HepG2 (cell line): ENCODE measurements around the gene SYDE1. TPM values are rescaled to one million over a fixed set of nuclear protein-coding genes. Genes with fewer than 3 reads are reported as not detected.

Experiments used
- ATAC-seq: fragments of 200-7000 bp; cut with Tn5 transposase; 3 replicates; pipeline ENCODE4 v1.9.1; 2020; ENCODE audit warnings: mild to moderate bottlenecking, moderate library complexity
- BruUV-seq: library from RNA; stranded (reverse); fragments of 400-500 nt; replicated peaks from 2 replicates; lab custom pipeline; 2021; lab: Mats Ljungman, UMichigan
- CTCF ChIA-PET: fragments of 300-600 bp; formaldehyde crosslinking; extraction: SDS; loops from one replicate; lab custom pipeline; 2021; ENCODE audit warnings: low total read pairs, inconsistent platforms, low intra/inter-chr PET ratio; lab: Yijun Ruan, JAX
- POLR2A ChIA-PET: fragments of 350-600 bp; sonication (Branson Sonifier 250); formaldehyde crosslinking; loops from one replicate; lab custom pipeline; 2020; ENCODE audit warnings: antibody characterized with exemption, inconsistent platforms; lab: Yijun Ruan, JAX
- DNase-seq: peaks from one replicate; pipeline ENCODE4 v3.0.0-alpha.2; 2015; ENCODE audit warnings: low spot score
- FAIRE-seq: peaks from 3 replicates; lab custom pipeline; 2011; peaks lifted over from hg19 to GRCh38; lab: Jason Lieb, UNC
- H2AFZ ChIP-seq: one replicate; pipeline ENCODE4 v1.6.1; 2011; ENCODE audit warnings: low read length, inconsistent platforms
- H3K27ac ChIP-seq: fragments of 300-600 bp; 3 replicates; pipeline ENCODE4 v1.8.0; 2011; ENCODE audit warnings: mixed run types, mild to moderate bottlenecking, mixed read lengths, low read length, inconsistent platforms; ENCODE audit not compliant: insufficient read depth; ENCODE audit errors: extremely low read length
- H3K27me3 ChIP-seq, 2 experiments: fragments of 200-600 bp in 1 of 2; 2 replicates in 1 of 2; 3 replicates in 1 of 2; pipeline versions ENCODE4 v1.6.0 to v1.8.0; 2011; ENCODE audit warnings: low read length in 2 of 2, mild to moderate bottlenecking in 2 of 2, moderate library complexity in 2 of 2, inconsistent platforms in 1 of 2; ENCODE audit not compliant: insufficient read depth in 2 of 2, control insufficient read depth in 1 of 2
- H3K36me3 ChIP-seq, 2 experiments: fragments of 200-600 bp in 1 of 2; replicated peaks in 1 of 2; 2 replicates in 1 of 2; 3 replicates in 1 of 2; pipeline versions ENCODE4 v1.5.1 to v1.8.0; 2011; ENCODE audit warnings: low read length in 2 of 2, inconsistent platforms in 1 of 2; ENCODE audit not compliant: insufficient read depth in 2 of 2, control insufficient read depth in 1 of 2
- H3K4me1 ChIP-seq: 2 replicates; pipeline ENCODE4 v1.5.1; 2012; ENCODE audit warnings: low read length, inconsistent platforms; ENCODE audit not compliant: insufficient read depth
- H3K4me2 ChIP-seq: 2 replicates; pipeline ENCODE4 v1.6.0; 2011; ENCODE audit warnings: low read depth, low read length, inconsistent platforms
- H3K4me3 ChIP-seq, 3 experiments: fragments of 200-600 bp in 1 of 3; sonication (generic), shearing (Covaris generic) in 1 of 3; replicated peaks in 1 of 3; 2 replicates each; pipeline ENCODE4 v1.5.1; 2011 to 2016; ENCODE audit warnings: low read length in 3 of 3, inconsistent platforms in 2 of 3, low read depth in 2 of 3, mild to moderate bottlenecking in 2 of 3, control low read depth in 1 of 3, mixed read lengths in 1 of 3; ENCODE audit not compliant: insufficient read depth in 1 of 3
- H3K79me2 ChIP-seq: one replicate; pipeline ENCODE4 v1.6.1; 2011; ENCODE audit warnings: low read length, inconsistent platforms; ENCODE audit not compliant: insufficient read depth
- H3K9ac ChIP-seq: 2 replicates; pipeline ENCODE4 v1.6.0; 2011; ENCODE audit warnings: mild to moderate bottlenecking, low read depth, low read length, inconsistent platforms; ENCODE audit not compliant: insufficient read depth
- H3K9me3 ChIP-seq: 2 replicates; pipeline ENCODE4 v1.5.1; 2012; ENCODE audit warnings: mild to moderate bottlenecking, low read length
- H4K20me1 ChIP-seq: 2 replicates; pipeline ENCODE4 v1.6.0; 2011; ENCODE audit warnings: inconsistent platforms, mild to moderate bottlenecking, low read length, moderate library complexity; ENCODE audit not compliant: insufficient read depth
- NCOA1 ChIP-seq: sonication (generic); formaldehyde crosslinking; IDR thresholded peaks from 2 replicates; pipeline ENCODE4 v1.9.0; 2021; ENCODE audit warnings: missing genetic modification reagents
- NFIC ChIP-seq: IDR thresholded peaks from 2 replicates; pipeline ENCODE4 v1.6.1; 2012; ENCODE audit warnings: mild to moderate bottlenecking, low read length, inconsistent platforms
- NR2F2 ChIP-seq: IDR thresholded peaks from 2 replicates; pipeline ENCODE4 v1.6.1; 2012; ENCODE audit warnings: low read depth, inconsistent platforms, borderline replicate concordance
- ZNF225 ChIP-seq: sonication (generic); formaldehyde crosslinking; IDR thresholded peaks from 2 replicates; pipeline ENCODE4 v1.4.0; 2020; ENCODE audit warnings: mild to moderate bottlenecking, missing genetic modification reagents
- ZNF567 ChIP-seq: sonication (generic); formaldehyde crosslinking; IDR thresholded peaks from 2 replicates; pipeline ENCODE4 v1.8.1; 2023; ENCODE audit warnings: mild to moderate bottlenecking, missing genetic modification reagents, borderline replicate concordance
- ZNF83 ChIP-seq: sonication (generic); formaldehyde crosslinking; IDR thresholded peaks from 2 replicates; pipeline ENCODE4 v1.4.0; 2020; ENCODE audit warnings: missing genetic modification reagents, mild to moderate bottlenecking, borderline replicate concordance
- WGBS: methylation state at CpG from one replicate; pipeline ENCODE4 v1.1.6; 2017; ENCODE audit warnings: low lambda C conversion rate; 5-methylcytosine and 5-hydroxymethylcytosine counted together
- in situ Hi-C: cut with HindIII; loops from 2 replicates; pipeline ENCODE4 v1.10.0; 2017; ENCODE audit warnings: low pct_unique_long_range_greater_than_20kb; ENCODE audit not compliant: extremely low pct_ligation_motif_present
- intact Hi-C: fragments of 100-400 bp; cut with micrococcal nuclease; formaldehyde crosslinking; loops from one replicate; pipeline ENCODE4 v1.10.0; 2022; ENCODE audit not compliant: unreplicated experiment
- polyA plus RNA-seq, 8 experiments: library from polyadenylated mRNA; depleted of rRNA in 3 of 8; stranded (reverse) in 7 of 8; unstranded in 1 of 8; fragments of >200 nt; fragmentation: Illumina TruSeq in 4 of 8; extraction: Trizol in 4 of 8; gene quantifications; 2 replicates each; pipeline versions ENCODE4 v1.2.1 to v1.2.3, GENCODE V29; 2011 to 2016; ENCODE audit warnings: low read depth in 4 of 8, missing spikeins in 1 of 8, mixed read lengths in 1 of 8; ENCODE audit not compliant: insufficient read depth in 1 of 8
- total RNA-seq, 5 experiments: library from RNA; depleted of rRNA; stranded (reverse); fragments of >200 nt; fragmentation: Illumina TruSeq; extraction: Trizol; gene quantifications; 2 replicates each; pipeline ENCODE4 v1.2.3, GENCODE V29; 2016; ENCODE audit warnings: low read depth in 1 of 5
- TF ChIP-seq, protein P1 (sequence below): sonication (generic); formaldehyde crosslinking; IDR thresholded peaks from 2 replicates; pipeline ENCODE4 v1.4.0; 2020; ENCODE audit warnings: missing genetic modification reagents
- TF ChIP-seq, protein P2 (sequence below): sonication (generic); formaldehyde crosslinking; IDR thresholded peaks from 2 replicates; pipeline ENCODE4 v1.8.0; 2022; ENCODE audit warnings: mild to moderate bottlenecking, missing genetic modification reagents; ENCODE audit not compliant: insufficient replicate concordance
- TF ChIP-seq, protein P3 (sequence below): IDR thresholded peaks from 2 replicates; pipeline ENCODE4 v1.6.1; 2016; ENCODE audit warnings: missing compliant biosample characterization, missing genetic modification reagents, borderline replicate concordance

SYDE1 gene
- total and polyA plus RNA-seq, 2 of the 13 experiments (the other 11 are each of a cell fraction or from before 2014, with no cell fraction given) = 4.3 to 13.6 TPM

DNA sequence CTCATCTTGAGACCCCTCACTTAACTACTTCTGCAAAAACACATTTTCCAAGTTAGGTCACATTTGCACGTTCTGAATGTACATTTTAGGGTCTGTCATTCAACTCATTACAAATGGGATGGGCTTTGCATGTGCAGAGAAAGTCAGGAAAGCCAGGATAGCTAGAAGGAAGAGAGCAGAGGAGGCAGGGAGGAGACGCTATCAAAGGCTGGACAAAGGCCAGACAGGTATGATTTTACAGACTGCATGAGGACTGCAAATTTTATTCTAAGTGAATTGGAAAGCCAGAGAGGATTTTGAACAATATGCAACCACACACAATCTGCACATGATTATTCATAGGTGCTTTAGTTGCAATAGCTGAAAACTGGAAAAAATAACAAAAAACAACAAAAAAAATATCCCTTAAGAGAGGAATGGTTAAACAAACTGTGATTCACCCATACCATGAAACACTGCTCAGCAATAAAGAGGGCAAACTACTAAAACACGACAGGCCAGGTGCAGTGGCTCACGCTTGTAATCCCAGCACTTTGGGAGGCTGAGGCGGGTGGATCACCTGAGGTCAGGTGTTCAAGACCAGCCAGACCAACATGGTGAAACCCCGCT is 21.1 kb downstream of the SYDE1 start:
- FAIRE-seq (no peak), ATAC-seq (no peak), DNase-seq (no peak)
- Histone ChIP-seq H3K79me2 (peaks cover 15% of the 10 kb centered on the region), H3K4me2 (no peak overlapping the region), H2AFZ (no peak overlapping the region), H3K9me3 (no peaks in the 10 kb centered on the region), H4K20me1 (no peaks in the 10 kb centered on the region), H3K4me3 (no peak overlapping the region), H3K36me3 (peaks cover 0 to under 1% of the 10 kb centered on the region in 2 experiments; a peak in 2 of 5 replicates), H3K27ac (no peak overlapping the region), H3K9ac (no peak overlapping the region), H3K4me1 (peaks cover 20% of the 10 kb centered on the region), H3K27me3 (peaks cover 0 to 6% of the 10 kb centered on the region in 2 experiments; a peak in 2 of 5 replicates)
- ChIA-PET POLR2A (no interaction called here), CTCF (no interaction called here)
- BruUV-seq = no TSS peak
- in situ Hi-C loops (no loop called here), intact Hi-C loops (no loop called here)
- 24% methylated on average over 6 of the region's 6 CpGs for WGBS
- TF ChIP-seq ZNF83 (CRISPR knock-in tag) (no peak), NCOA1 (CRISPR knock-in tag) (no peak), ZNF225 (CRISPR knock-in tag) (no peak), NFIC (no peak), ZNF567 (CRISPR knock-in tag) (no peak), NR2F2 (no peak)
- TF ChIP-seq, protein P1, sequence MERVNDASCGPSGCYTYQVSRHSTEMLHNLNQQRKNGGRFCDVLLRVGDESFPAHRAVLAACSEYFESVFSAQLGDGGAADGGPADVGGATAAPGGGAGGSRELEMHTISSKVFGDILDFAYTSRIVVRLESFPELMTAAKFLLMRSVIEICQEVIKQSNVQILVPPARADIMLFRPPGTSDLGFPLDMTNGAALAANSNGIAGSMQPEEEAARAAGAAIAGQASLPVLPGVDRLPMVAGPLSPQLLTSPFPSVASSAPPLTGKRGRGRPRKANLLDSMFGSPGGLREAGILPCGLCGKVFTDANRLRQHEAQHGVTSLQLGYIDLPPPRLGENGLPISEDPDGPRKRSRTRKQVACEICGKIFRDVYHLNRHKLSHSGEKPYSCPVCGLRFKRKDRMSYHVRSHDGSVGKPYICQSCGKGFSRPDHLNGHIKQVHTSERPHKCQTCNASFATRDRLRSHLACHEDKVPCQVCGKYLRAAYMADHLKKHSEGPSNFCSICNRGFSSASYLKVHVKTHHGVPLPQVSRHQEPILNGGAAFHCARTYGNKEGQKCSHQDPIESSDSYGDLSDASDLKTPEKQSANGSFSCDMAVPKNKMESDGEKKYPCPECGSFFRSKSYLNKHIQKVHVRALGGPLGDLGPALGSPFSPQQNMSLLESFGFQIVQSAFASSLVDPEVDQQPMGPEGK (CRISPR knock-in tag) = no peak
- TF ChIP-seq, protein P2, sequence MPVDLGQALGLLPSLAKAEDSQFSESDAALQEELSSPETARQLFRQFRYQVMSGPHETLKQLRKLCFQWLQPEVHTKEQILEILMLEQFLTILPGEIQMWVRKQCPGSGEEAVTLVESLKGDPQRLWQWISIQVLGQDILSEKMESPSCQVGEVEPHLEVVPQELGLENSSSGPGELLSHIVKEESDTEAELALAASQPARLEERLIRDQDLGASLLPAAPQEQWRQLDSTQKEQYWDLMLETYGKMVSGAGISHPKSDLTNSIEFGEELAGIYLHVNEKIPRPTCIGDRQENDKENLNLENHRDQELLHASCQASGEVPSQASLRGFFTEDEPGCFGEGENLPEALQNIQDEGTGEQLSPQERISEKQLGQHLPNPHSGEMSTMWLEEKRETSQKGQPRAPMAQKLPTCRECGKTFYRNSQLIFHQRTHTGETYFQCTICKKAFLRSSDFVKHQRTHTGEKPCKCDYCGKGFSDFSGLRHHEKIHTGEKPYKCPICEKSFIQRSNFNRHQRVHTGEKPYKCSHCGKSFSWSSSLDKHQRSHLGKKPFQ (CRISPR knock-in tag) = no peak
- TF ChIP-seq, protein P3, sequence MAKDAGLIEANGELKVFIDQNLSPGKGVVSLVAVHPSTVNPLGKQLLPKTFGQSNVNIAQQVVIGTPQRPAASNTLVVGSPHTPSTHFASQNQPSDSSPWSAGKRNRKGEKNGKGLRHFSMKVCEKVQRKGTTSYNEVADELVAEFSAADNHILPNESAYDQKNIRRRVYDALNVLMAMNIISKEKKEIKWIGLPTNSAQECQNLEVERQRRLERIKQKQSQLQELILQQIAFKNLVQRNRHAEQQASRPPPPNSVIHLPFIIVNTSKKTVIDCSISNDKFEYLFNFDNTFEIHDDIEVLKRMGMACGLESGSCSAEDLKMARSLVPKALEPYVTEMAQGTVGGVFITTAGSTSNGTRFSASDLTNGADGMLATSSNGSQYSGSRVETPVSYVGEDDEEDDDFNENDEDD (CRISPR knock-in tag) = no peak
